Activated CD4-positive, alpha-beta T cell treated with anti-CD3 and anti-CD28 coated beads, Interleukin-10, Interleukin-2, amounts not matched to agents 100 ng/mL and 50 ng/mL, durations not matched to agents 16 hours and 8 hours (primary cell): ENCODE results near the gene DCST2.

Experiments
- DNase-seq: peaks from one replicate; pipeline ENCODE4 v3.0.0-alpha.2; 2020

Gene DCST2

GRCh38 chr1:155069551-155070157, 36.1 kb upstream of the DCST2 start:
- no peak for DNase-seq

- no peak for DNase-seq
Measured at GRCh38 chr1:155068599-155068998, 35.0 kb upstream of the DCST2 start.

DNA sequence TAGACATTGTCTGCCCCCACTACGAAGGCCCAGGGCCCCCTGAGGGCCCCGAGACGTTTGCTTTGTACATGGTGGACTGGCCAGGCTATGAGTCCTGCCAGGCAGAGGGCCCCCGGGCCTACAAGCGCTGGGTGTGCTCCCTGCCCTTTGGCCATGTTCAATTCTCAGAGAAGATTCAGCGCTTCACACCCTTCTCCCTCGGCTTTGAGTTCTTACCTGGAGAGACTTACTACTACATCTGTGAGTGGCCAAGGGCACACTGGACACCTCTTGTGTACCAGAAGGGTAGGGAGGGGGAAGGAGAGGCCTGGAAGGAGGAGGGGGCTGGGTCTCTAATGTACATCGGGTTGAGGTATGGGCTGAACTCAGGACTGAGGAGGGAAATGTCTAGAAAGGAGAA, 33.2 kb upstream of the DCST2 start:
- DNase-seq: no peak

DNA sequence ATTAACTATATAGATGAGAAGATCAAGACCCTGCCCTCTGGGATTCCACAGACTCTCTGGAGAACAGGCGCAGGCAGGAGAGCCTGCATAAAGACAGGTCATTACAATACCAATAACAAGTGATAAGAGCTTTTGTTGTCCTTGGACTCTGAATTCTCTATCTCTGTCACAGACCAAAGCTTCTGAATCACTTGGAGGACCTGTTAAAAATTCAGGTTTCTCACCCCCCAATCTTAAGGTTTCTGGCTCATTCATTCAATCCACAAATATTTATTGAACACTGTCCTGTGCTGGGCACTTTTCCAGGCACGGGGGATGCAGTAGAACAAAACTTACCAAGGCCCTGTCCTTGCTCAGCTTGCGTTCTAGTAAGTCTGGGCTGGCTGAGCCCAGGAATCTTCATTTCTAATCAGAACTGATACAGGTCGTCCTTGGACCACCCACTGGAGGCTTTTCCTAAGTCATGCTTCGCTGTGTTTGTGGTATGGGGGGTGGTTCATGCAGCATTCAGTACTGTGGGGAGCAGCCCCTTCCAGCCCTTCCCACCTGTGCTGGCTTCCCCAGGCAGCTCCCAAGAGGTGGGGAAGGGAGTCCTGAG, 31.4 kb upstream of the DCST2 start:
- DNase-seq: no peak

DNA sequence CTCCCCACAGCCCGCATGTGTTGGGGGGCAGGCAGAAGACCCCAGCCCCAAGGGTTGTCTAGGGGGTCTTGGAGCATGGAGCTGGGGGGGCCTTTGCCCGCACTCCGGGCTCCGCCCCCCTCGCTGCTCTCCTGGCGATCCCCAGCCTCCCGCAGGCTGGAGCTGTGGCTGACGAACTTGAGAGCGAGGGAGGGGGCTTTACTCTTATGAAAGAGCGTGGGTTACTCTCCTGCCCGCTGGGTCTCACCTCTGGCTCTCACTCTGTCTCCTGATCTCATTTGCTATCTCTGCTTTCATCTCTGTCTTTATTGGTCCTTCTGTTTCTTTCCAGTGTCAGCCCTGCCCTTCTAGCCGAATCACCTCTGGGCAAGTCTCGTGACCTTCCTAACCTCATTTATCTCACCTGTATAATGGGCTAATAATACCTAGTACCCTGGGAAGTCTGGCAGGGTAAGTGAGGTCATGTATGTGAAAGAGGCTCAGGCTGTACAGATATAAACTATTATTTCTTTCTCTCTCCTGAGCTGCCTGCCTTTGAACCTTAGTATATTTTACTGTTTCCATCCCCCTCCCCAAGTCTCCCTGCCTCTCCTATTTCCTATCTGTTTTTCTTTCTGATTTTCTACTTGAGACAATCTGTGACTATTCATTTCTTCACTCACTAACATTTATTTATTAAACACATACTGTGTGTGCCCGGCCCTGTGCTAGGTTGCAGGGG, 30.7 kb upstream of the DCST2 start:
- no peak for DNase-seq

DNA sequence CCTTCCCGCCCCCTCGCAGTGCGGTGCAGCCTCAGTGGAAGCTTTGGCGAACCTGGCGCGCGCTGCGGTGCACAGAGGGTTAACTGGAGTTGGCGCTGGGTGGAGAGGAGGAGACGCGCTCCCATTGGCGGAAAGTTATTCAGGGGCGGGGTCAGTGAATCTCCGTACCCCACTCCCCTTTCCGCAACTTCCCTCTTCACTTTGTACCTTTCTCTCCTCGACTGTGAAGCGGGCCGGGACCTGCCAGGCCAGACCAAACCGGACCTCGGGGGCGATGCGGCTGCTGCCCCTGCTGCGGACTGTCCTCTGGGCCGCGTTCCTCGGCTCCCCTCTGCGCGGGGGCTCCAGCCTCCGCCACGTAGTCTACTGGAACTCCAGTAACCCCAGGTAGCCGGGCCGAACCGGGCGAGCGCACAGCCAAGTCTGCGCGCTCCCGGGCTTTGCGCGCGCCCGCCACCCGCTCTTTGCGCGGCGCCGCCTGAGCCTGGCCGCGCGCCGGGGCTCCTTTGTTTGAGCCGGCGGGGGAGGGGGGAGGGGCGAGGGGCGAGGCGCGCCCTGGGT, 30.0 kb upstream of the DCST2 start, which contains the start of gene EFNA4:
TSS of gene EFNA4 (plus strand) at position 191 of the 561 bp plus-strand sequence. CDS start at position 275, 84 bp downstream.
- DNase-seq: peak; percentile 89

- DNase-seq: peak; percentile 78
Measured at GRCh38 chr1:155062702-155063411, 29.3 kb upstream of the DCST2 start.

GRCh38 chr1:155062151-155062686, 28.6 kb upstream of the DCST2 start:
- no peak for DNase-seq

GRCh38 chr1:155061381-155062150, 28.0 kb upstream of the DCST2 start:
- DNase-seq: peak; percentile 95

- DNase-seq: no peak
Measured at GRCh38 chr1:155060736-155061135, 27.2 kb upstream of the DCST2 start.

DNA sequence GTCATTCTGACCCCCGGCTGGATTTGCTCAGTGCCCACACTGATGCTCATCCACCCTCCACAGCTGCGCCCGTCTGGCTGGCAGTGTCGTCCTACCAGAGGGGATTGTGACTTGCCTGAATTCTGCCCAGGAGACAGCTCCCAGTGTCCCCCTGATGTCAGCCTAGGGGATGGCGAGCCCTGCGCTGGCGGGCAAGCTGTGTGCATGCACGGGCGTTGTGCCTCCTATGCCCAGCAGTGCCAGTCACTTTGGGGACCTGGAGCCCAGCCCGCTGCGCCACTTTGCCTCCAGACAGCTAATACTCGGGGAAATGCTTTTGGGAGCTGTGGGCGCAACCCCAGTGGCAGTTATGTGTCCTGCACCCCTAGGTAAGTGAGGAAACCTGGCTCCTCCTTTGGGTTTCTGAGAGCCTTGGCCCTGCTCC, 24.2 kb upstream of the DCST2 start:
- no peak for DNase-seq

- no peak for DNase-seq
Measured at GRCh38 chr1:155057104-155057503, 23.5 kb upstream of the DCST2 start.

- DNase-seq: no peak
Measured at GRCh38 chr1:155053531-155054105, 20.0 kb upstream of the DCST2 start.

DNA sequence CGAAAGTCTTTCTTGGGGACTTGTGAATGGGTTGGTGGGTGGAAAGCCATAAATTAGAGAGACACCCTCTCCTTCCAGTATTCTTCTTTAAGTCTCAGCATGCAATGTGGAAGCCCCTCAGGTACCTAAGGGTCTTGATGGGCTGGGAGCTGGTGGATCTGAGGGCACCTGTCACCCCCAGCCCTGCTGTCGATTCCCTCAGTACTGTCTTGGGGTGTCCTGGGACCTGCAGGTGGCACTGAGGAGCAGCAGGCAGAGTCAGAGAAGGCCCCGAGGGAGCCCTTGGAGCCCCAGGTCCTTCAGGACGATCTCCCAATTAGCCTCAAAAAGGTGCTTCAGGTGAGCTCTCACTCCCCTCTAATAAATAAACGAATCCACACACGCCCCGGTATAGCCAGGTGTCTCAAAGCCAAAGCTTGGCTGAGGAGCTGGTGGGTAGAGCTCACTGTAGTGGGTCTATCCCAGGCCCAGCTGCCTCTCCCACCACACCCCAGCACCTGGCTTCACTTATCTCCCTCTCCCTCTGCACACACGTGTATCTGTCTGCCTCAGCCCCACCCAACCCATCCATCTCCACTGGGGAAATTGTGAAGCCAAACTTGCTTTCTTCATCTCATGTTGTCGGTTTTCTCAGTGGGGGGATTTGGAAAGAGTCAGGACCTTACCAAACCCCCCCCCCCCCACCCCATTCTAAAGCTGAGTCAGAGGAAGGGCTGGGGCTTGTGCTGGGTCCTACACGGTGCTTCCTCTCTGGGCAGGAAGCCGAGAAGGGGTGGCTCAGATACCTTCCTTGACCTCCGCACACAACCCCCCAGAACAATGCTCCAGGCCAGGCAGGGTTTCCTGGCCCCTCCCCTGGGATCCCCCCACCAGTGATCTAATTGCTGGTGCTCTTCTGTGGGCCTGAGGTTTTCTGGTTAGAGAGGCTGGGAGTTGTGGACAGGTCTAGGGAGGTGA, 19.1 kb upstream of the DCST2 start:
- DNase-seq: peak; percentile 57

DNA sequence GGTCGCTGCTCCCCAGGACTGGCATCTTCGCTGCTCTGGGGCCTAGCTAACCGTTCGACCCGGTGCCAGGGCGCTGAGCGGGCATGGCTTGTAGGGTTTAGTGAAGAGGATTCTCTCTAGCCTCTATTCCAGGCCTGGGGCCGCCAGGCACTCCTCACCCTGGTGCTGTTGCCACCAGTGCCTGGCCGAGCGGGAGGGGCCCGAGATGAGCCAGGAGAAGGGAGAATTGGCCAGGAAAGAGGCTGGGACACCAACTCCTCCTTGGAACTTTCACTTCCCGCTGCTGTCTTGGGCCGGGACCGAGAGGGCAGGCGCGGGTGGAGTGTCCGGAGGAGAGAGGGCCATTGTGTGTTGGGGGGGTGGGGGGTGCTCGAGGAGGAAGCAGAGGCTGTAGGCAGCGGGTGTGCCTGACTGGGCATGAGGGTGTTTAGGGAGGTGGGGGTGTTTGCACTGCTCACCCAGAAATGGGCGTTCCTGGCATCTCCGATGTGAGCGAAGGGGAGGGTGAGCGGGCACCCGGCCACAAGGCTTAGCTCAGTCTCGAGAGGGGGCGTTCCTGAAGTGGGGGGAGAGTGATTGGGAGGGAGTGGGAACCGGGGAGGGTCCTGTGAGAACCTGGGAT, 18.3 kb upstream of the DCST2 start:
- DNase-seq: peak; percentile 68

GRCh38 chr1:155051342-155051776, 17.8 kb upstream of the DCST2 start:
- no peak for DNase-seq

- peak; percentile 85 for DNase-seq
Measured at GRCh38 chr1:155050560-155051341, 17.2 kb upstream of the DCST2 start, which contains the start of gene ADAM15. ADAM15 (plus strand) TSS chr1:155051316; CDS start chr1:155051387, 71 bp downstream.

DNA sequence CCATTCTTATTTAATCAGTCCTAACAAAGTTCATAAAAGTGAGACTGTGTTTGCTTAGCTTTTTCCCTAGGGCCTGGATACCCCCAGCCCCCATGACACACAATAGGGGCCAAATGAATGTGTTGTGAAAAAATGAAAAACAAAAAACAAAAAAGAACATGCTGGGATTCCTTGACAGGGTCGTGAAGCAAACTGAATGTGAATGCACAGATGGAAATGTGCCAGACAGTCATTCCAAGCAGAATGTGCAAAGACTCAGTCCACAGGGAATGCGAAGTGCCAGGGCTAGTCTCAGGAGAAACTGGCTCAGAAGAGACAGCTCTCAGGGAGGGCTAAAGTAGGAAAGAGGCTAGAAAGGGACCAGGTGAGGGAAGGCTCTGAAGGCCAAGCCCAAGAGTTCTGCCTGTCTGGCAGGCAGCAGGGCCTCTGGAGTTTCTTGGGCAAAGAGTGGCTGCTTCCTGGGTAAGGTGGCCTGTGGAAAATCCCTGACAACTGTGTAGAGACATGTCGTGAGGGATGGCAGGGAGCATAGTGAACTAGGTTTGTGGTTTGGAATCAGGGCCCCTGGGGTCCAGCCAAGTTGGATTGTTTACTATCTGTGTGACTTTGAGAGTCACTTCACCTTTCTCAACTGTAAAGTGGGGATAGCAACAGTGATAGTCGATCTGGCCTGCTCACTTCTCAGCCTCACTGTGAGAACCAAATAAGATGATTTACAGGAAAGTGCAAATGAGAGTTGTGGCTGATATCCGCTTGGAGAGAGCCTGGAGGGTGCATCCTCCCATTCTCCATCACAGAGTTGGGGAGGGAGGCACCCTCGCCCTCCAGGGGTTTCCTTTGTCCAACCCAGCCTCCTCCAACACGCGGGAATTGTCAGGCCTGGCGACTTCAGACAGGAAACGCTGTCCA, 16.3 kb upstream of the DCST2 start:
- no peak for DNase-seq
